Epithelial cell of esophagus (primary cell): Measurements from ENCODE around the gene IGFLR1.

Source experiments
- DNase-seq: peaks from one replicate; pipeline ENCODE4 v3.0.0; 2010; ENCODE audit warnings: low read depth
- H3K4me3 ChIP-seq: 2 replicates; pipeline ENCODE4 v1.5.1; 2011; ENCODE audit warnings: mild to moderate bottlenecking, low read length, control low read depth
- CTCF ChIP-seq: IDR thresholded peaks from 2 replicates; pipeline ENCODE4 v1.5.1; 2011; ENCODE audit warnings: low read depth, mild to moderate bottlenecking, low read length, control low read depth, inconsistent platforms; ENCODE audit not compliant: insufficient read depth; ENCODE audit errors: missing control alignments

The IGFLR1 gene

GRCh38 chr19:35787227-35787799, 45.1 kb upstream of the IGFLR1 start:
- no peak overlapping the region for H3K4me3 ChIP-seq
- TF ChIP-seq CTCF = no peak
- DNase-seq = no peak

GRCh38 chr19:35786299-35787160, 44.3 kb upstream of the IGFLR1 start:
- no peak for TF ChIP-seq CTCF
- no peak overlapping the region for H3K4me3 ChIP-seq
- no peak for DNase-seq

- no peak for DNase-seq
- H3K4me3 ChIP-seq = no peak overlapping the region
- TF ChIP-seq CTCF = no peak
Measured at GRCh38 chr19:35785339-35785627, 43.0 kb upstream of the IGFLR1 start.

- no peak overlapping the region for H3K4me3 ChIP-seq
- no peak for DNase-seq
- no peak for TF ChIP-seq CTCF
Measured at GRCh38 chr19:35784503-35785338, 42.5 kb upstream of the IGFLR1 start.

- no peak for TF ChIP-seq CTCF
- H3K4me3 ChIP-seq = no peak overlapping the region
- no peak for DNase-seq
Measured at GRCh38 chr19:35783469-35784434, 41.5 kb upstream of the IGFLR1 start.

- H3K4me3 ChIP-seq = no peak overlapping the region
- no peak for TF ChIP-seq CTCF
- DNase-seq = no peak
Measured at GRCh38 chr19:35782589-35782988, 40.3 kb upstream of the IGFLR1 start.
